Stomach (tissue), 9 donors: ENCODE results near the gene CELF2. TPM values are rescaled to one million over a fixed set of nuclear protein-coding genes. Genes with fewer than 3 reads are reported as not detected.

Experiments used
- DNase-seq, 2 donors: peaks; one replicate each; pipeline versions ENCODE4 v3.0.0 to v3.0.0-alpha.2; 2013 to 2019
- H3K27ac ChIP-seq, 5 donors: fragments of 200-600 bp in 4 of 5; sonication (generic) in 4 of 5; one replicate each; pipeline ENCODE4 v1.5.1; 2013 to 2019; ENCODE audit warnings: mild to moderate bottlenecking in 1 of 5, moderate library complexity in 1 of 5
- H3K27me3 ChIP-seq, 3 donors: fragments of 200-600 bp; sonication (generic); one replicate each; pipeline ENCODE4 v1.5.1; 2017 to 2019; ENCODE audit warnings: mixed run types in 1 of 3
- H3K36me3 ChIP-seq, 4 donors: fragments of 200-600 bp; sonication (generic); 1 replicate in 3 of 4; 2 replicates in 1 of 4; pipeline ENCODE4 v1.5.1; 2016 to 2019
- H3K4me1 ChIP-seq, 4 donors: fragments of 200-600 bp; sonication (generic); one replicate each; pipeline ENCODE4 v1.5.1; 2016 to 2019
- H3K4me3 ChIP-seq, 4 donors: fragments of 200-600 bp; sonication (generic) in 3 of 4; one replicate each; pipeline ENCODE4 v1.5.1; 2016 to 2019; ENCODE audit warnings: mild to moderate bottlenecking in 1 of 4
- H3K9me3 ChIP-seq, 4 donors: fragments of 200-600 bp; sonication (generic); one replicate each; pipeline ENCODE4 v1.5.1; 2016 to 2019
- CTCF ChIP-seq, 7 experiments: fragments of 450-650 bp in 4 of 7; fragments of 200-600 bp in 3 of 7; sonication (generic) in 3 of 7; IDR thresholded peaks; one replicate each; pipeline ENCODE4 v1.5.1; 2016 to 2019; ENCODE audit warnings: antibody characterized with exemption in 7 of 7, control low read depth in 2 of 7, mild to moderate bottlenecking in 1 of 7
- EP300 ChIP-seq: sonication (generic); formaldehyde crosslinking; IDR thresholded peaks from one replicate; pipeline ENCODE4 v1.6.1; 2017; ENCODE audit warnings: antibody characterized with exemption
- POLR2A ChIP-seq, 4 donors: fragments of 450-650 bp; IDR thresholded peaks; one replicate each; pipeline ENCODE4 v1.6.1; 2016; ENCODE audit warnings: antibody characterized with exemption in 4 of 4, control low read depth in 2 of 4, mild to moderate bottlenecking in 1 of 4, moderate library complexity in 1 of 4
- POLR2AphosphoS5 ChIP-seq, 3 donors: sonication (generic); formaldehyde crosslinking; IDR thresholded peaks; one replicate each; pipeline ENCODE4 v1.6.1; 2016; ENCODE audit warnings: antibody characterized with exemption in 3 of 3
- WGBS, 5 donors: extraction: QIAGEN DNeasy Blood & Tissue Kit in 3 of 5; methylation state at CpG; one replicate each; pipeline versions ENCODE4 v1.1.5 to v1.1.7; 2013 to 2018; 5-methylcytosine and 5-hydroxymethylcytosine counted together
- intact Hi-C: fragments of 100-400 bp; cut with DNase I; formaldehyde crosslinking; loops from one replicate; pipeline ENCODE4 v1.15.1; 2023; ENCODE audit warnings: low total_unique reads
- polyA plus RNA-seq, 3 donors: library from polyadenylated mRNA; stranded (reverse); fragments of 200-250 nt; gene quantifications; one replicate each; pipeline ENCODE4 v1.2.3, GENCODE V29; 2013
- total RNA-seq, 5 donors: library from RNA; depleted of rRNA; stranded (reverse); fragments of >200 nt; gene quantifications; one replicate each; pipeline versions ENCODE4 v1.1.0 to v1.2.3, GENCODE V29; 2014 to 2016
- donor health status: healthy with polysubstance abuse.
- donor health status: Bipolar disorder and iron deficiency.
- donor health status: healthy.

Gene CELF2
- total and polyA plus RNA-seq, 8 donors, result 3.9 to 65.3 (median 36.1) TPM

- DNase-seq, result peak in 1 of 2 donors; percentile 63
- no peaks in the 10 kb centered on the region for H3K36me3 ChIP-seq
- peaks cover 0 to 10% (median 3%) of the 10 kb centered on the region in 4 donors for H3K9me3 ChIP-seq
- no peak overlapping the region for H3K27ac ChIP-seq
- 61 to 74% (median 70%) methylated on average over 6 of the region's 6 CpGs for WGBS, 5 donors
- no peak for TF ChIP-seq POLR2A (IDR thresholded peaks at IDR 0.05)
- no peak for TF ChIP-seq EP300
- no peak for TF ChIP-seq CTCF (IDR thresholded peaks at IDR 0.05)
- no peak for TF ChIP-seq POLR2AphosphoS5 (IDR thresholded peaks at IDR 0.05)
- no peaks in the 10 kb centered on the region for H3K4me1 ChIP-seq
- no peaks in the 10 kb centered on the region for H3K27me3 ChIP-seq
- intact Hi-C loops, result no loop called here
- no peak overlapping the region for H3K4me3 ChIP-seq
These were observed 92.9 kb downstream of the CELF2 start for GRCh38 chr10:11110539-11110938.

- H3K4me3 ChIP-seq, result no peak overlapping the region
- H3K27ac ChIP-seq, result no peak overlapping the region
- H3K9me3 ChIP-seq, result peaks cover 0 to 10% (median 3%) of the 10 kb centered on the region in 4 donors
- no peaks in the 10 kb centered on the region for H3K27me3 ChIP-seq
- DNase-seq, result no peak
- TF ChIP-seq POLR2AphosphoS5 (IDR thresholded peaks at IDR 0.05), result no peak
- no peak for TF ChIP-seq POLR2A (IDR thresholded peaks at IDR 0.05)
- no peak for TF ChIP-seq EP300
- TF ChIP-seq CTCF (IDR thresholded peaks at IDR 0.05), result no peak
- H3K36me3 ChIP-seq, result no peaks in the 10 kb centered on the region
- 93 to 96% (median 94%) methylated on average over 8 of the region's 8 CpGs for WGBS, 5 donors
- intact Hi-C loops, result no loop called here
- no peaks in the 10 kb centered on the region for H3K4me1 ChIP-seq
These were observed 93.8 kb downstream of the CELF2 start for GRCh38 chr10:11111490-11111889.

GRCh38 chr10:11112718-11113117 lies 95.0 kb downstream of the CELF2 start:
- Histone ChIP-seq H3K9me3 (peaks cover 0 to 10% (median 3%) of the 10 kb centered on the region in 4 donors), H3K27me3 (no peaks in the 10 kb centered on the region), H3K27ac (no peak overlapping the region), H3K4me1 (no peaks in the 10 kb centered on the region), H3K4me3 (no peak overlapping the region), H3K36me3 (no peaks in the 10 kb centered on the region)
- DNase-seq, result no peak
- no peak for TF ChIP-seq CTCF (IDR thresholded peaks at IDR 0.05)
- TF ChIP-seq EP300, result no peak
- TF ChIP-seq POLR2A (IDR thresholded peaks at IDR 0.05), result no peak
- TF ChIP-seq POLR2AphosphoS5 (IDR thresholded peaks at IDR 0.05), result no peak
- intact Hi-C loops, result no loop called here
- 66 to 84% (median 76%) methylated on average over 11 of the region's 11 CpGs for WGBS, 5 donors

GRCh38 chr10:11113156-11113555 lies 95.5 kb downstream of the CELF2 start:
- peaks cover 0 to 10% (median 3%) of the 10 kb centered on the region in 4 donors for H3K9me3 ChIP-seq
- no peak for TF ChIP-seq EP300
- TF ChIP-seq CTCF (IDR thresholded peaks at IDR 0.05), result peak in 2 of 7 experiments; percentile 5 to 8
- TF ChIP-seq POLR2A (IDR thresholded peaks at IDR 0.05), result no peak
- no peaks in the 10 kb centered on the region for H3K4me1 ChIP-seq
- WGBS, 5 donors, result 52 to 81% (median 66%) methylated on average over 4 of the region's 4 CpGs
- no peak for DNase-seq
- intact Hi-C loops, result no loop called here
- no peaks in the 10 kb centered on the region for H3K36me3 ChIP-seq
- no peak overlapping the region for H3K27ac ChIP-seq
- H3K4me3 ChIP-seq, result no peak overlapping the region
- H3K27me3 ChIP-seq, result no peaks in the 10 kb centered on the region
